Stimulated activated CD8-positive, alpha-beta memory T cell treated with anti-CD3 and anti-CD28 coated beads, Interleukin-15, amount 100 ng/mL, for 24 hours (primary cell): ENCODE data around the gene FOXA2.
"Not testable (repeated sequence)": the region's sequence is repeated elsewhere in the genome, so short reads cannot be mapped to it uniquely, and the experiment has no call there.

ENCODE experiments used
- DNase-seq: peaks from one replicate; pipeline ENCODE4 v3.0.0-alpha.2; 2020; ENCODE audit warnings: low read depth

Gene FOXA2

GRCh38 chr20:22584522-22584921 is at the start of gene FOXA2:
Gene FOXA2, minus strand, starts transcription at chr20:22584572. Its CDS starts 294 bp downstream, at chr20:22584278.
- no peak for DNase-seq

GRCh38 chr20:22630701-22631100 is 46.3 kb upstream of the FOXA2 start:
- no peak for DNase-seq

GRCh38 chr20:22629927-22630326 is 45.6 kb upstream of the FOXA2 start:
- no peak for DNase-seq

- DNase-seq: no peak
Observed at GRCh38 chr20:22629447-22629846, 45.1 kb upstream of the FOXA2 start.

- DNase-seq: no peak
Observed at GRCh38 chr20:22626496-22626895, 42.1 kb upstream of the FOXA2 start.

- DNase-seq: no peak
Observed at GRCh38 chr20:22623211-22623610, 38.8 kb upstream of the FOXA2 start.

- no peak for DNase-seq
Observed at GRCh38 chr20:22620342-22620741, 36.0 kb upstream of the FOXA2 start.

- no peak for DNase-seq
Observed at GRCh38 chr20:22619806-22620205, 35.4 kb upstream of the FOXA2 start.

- DNase-seq: no peak
Observed at GRCh38 chr20:22619272-22619671, 34.9 kb upstream of the FOXA2 start.

GRCh38 chr20:22617160-22617559 is 32.8 kb upstream of the FOXA2 start:
- DNase-seq: no peak

GRCh38 chr20:22616551-22616950 is 32.2 kb upstream of the FOXA2 start:
- no peak for DNase-seq

GRCh38 chr20:22615425-22615824 is 31.1 kb upstream of the FOXA2 start:
- DNase-seq: no peak

GRCh38 chr20:22611636-22612035 is 27.3 kb upstream of the FOXA2 start:
- DNase-seq: no peak

- DNase-seq: no peak
Observed at GRCh38 chr20:22607695-22608094, 23.3 kb upstream of the FOXA2 start.

GRCh38 chr20:22604815-22605214 is 20.4 kb upstream of the FOXA2 start:
- no peak for DNase-seq

GRCh38 chr20:22601361-22602141 is 17.2 kb upstream of the FOXA2 start:
- no peak for DNase-seq

GRCh38 chr20:22599258-22599657 is 14.9 kb upstream of the FOXA2 start:
- not testable (repeated sequence) for DNase-seq

GRCh38 chr20:22597303-22597702 is 12.9 kb upstream of the FOXA2 start:
- DNase-seq: no peak

GRCh38 chr20:22590662-22591061 is 6.3 kb upstream of the FOXA2 start:
- no peak for DNase-seq

GRCh38 chr20:22586645-22587310 is 2.4 kb upstream of the FOXA2 start:
- DNase-seq: no peak

GRCh38 chr20:22585786-22586493 is 1.6 kb upstream of the FOXA2 start:
- no peak for DNase-seq

GRCh38 chr20:22584922-22585785 is 782 bp upstream of the FOXA2 start:
- DNase-seq: no peak
